ENCODE data around the gene SYPL1.

The SYPL1 gene

GRCh38 chr7:106121189-106121810, 9.2 kb upstream of the SYPL1 start:
- no peak for DNase-seq

- no peak for DNase-seq
Observed at GRCh38 chr7:106120500-106120899, 8.4 kb upstream of the SYPL1 start.

DNA sequence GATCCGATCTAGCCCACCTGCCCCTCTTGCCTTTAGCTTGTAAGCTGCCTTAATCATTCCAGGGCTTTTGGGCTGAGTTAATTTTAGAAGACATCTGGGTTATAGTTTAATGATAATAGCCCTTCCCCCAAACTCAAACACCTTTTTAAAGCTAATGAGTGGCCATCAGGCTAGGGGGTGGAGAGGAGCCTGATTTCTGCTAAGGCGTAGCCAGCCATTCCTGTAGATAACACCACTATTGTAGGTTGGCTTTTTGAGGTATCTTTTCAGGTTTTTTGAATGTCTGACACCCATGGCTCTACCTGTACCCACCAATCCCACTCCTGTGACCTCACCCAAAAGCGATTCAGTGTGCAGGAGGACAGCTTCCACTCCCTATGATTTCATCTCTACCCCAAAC, 7.6 kb upstream of the SYPL1 start:
- DNase-seq = no peak

DNA sequence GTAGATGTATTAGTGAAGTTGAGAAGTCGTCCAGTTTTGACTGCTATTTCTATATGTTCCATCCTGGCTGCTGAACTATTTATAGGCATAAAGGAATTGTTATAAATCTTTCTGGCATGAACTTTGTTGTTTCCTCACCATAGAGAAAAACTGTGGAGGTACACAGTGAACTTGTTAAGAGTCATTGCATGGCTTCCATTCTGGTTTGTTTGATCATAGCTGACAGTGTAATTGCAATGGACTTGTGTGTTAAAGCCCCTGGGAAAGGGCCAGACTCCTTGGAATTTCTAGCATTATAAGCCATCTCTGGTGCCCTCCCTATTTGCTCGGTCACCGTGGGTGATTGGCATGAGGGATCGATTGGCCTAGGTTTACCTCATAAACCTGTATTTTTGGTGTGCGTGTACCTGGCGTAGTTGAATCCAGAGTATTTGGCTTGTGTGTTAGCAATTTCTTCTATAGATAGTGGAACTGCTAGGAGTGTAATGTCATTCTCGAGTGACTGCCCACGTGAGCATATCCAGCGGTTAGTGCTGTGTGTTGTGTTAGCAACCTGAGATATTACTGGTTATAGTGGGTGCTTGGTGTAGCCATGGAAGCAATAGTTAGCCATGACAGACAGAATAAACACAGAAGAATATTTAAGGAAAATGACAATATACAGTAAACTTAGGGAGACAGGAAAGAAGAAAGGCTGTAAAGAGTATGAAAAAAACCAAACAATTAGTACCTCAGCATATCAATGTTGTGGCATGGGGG, 5.9 kb upstream of the SYPL1 start:
- no peak for DNase-seq

GRCh38 chr7:106116161-106116704, 4.1 kb upstream of the SYPL1 start:
- DNase-seq = no peak

DNA sequence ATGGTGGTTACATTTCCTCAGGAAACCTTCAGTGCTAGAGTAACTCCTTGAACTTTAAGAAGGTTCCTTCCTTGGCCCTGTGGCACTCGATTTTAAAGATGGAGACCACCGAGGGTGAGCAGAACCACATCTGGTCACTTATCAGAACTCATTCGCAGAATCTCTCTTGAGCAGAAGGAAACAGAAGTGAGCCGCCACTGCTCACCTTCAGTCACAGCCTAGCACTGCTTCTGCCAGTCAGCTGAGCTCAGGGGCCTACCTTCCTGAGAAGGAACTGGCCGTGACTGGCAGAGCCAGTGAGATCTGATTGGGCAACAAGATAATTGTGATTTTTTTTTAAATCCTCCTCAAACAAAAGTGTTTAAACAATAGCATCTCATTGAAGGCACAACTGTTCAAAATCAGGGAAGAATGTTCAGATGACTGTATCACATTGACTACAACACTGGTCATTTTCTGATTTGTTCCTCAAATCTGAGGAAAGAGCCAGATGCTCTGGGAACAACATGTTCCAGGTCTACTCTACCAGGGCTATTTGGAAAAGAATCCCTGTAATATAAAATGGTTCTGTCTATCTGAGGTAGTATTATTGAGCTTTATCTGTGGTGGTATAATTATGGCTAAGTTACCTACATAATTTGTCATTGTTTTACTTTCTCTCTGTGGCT, 2.7 kb upstream of the SYPL1 start:
- DNase-seq = no peak

DNA sequence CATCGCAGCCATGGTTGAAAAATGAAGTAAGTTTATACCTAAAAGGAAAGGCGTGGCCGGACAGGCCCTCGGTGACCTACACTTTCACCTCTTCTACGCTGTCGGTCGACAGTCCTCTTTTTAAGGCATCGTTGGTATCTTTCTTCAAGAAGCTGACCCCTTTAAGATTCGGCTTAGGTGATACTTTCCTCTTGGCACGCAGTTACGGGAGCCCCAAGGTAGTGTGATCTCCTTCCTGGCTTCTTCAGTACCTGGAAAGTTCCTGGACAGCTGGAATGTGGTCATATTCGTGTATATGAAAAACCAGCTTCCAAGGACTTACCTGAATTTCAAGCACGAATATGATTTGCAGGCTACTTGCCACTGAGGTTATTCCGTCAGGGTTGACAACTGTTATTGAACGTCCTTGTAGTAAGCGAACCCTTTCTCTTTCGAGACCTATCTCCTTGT, 885 bp upstream of the SYPL1 start:
- DNase-seq = no peak

DNA sequence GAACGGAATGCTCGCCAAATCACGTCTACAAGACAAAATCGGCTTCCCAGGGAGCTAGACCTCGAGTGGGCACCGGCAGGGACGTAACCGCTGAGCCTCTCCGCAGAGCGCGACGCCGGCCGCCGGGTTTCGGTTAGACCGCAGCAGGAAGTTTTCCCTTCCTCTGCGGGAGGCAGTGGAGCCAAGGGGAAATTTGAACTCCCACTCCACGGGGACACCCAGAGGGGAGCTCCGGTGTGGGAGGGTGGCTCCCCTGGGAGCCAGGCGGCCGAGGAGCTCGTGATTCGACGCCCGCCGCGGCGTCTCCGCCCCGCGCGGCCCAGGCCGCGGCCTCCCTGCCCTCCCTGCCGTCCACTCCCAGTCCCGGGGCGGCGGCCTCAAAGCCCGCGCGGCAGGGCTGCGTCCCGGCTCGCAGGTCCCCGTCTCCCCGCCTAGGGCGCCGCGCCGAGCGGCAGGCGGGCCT, 426 bp downstream of the SYPL1 start:
- peak; percentile 58 to 88 (median 78) for DNase-seq

GRCh38 chr7:106110885-106111654, 1.0 kb downstream of the SYPL1 start:
- DNase-seq = peak in 2 of 4 experiments; percentile 10 to 22

GRCh38 chr7:106110238-106110560, 1.9 kb downstream of the SYPL1 start:
- DNase-seq = peak in 1 of 4 experiments; percentile 18

- no peak for DNase-seq
Observed at GRCh38 chr7:106109521-106110237, 2.4 kb downstream of the SYPL1 start.

DNA sequence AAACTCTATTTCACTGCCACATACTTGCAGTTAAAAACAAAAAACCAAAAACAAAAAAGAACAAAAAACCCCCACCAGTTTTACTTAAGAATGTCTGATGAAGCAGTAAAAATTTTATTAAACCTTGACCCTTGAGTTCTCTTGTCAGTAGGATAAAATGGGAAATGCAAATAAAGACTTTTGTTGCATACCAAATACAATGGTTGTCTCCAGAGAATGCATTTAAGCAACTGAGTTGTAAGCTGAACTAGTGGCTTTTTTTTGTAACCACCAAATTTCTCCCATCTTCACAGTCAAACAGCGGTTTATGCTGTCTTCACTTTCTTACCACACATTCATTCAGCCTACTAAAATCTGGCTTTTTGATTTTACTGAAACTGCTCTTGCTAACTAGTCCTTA, 3.1 kb downstream of the SYPL1 start:
- DNase-seq = no peak

DNA sequence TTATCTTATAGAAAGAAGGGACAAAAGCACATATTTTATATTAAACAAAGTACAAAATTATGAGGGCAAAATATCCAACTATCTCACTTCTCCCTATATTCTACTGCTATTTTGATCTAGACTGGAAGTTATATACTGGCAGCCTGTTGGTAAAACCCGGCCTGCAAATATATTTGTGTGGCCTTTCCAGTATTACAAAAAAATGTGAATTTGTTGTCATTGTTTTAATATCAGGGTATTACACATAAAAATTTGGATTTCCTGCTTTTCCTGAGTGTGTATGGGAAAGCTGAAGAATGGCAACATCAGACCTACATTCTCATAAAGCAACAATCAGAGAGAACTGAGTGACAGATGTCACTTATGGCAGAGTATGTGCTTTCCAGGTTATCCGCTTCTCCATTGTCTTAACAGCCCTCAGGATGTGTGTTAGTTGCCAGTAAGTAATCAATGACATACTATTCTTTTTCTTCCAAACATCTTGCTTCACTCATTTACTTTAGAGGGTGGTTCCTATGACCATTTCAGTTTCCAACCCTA, 7.3 kb downstream of the SYPL1 start:
- no peak for DNase-seq

DNA sequence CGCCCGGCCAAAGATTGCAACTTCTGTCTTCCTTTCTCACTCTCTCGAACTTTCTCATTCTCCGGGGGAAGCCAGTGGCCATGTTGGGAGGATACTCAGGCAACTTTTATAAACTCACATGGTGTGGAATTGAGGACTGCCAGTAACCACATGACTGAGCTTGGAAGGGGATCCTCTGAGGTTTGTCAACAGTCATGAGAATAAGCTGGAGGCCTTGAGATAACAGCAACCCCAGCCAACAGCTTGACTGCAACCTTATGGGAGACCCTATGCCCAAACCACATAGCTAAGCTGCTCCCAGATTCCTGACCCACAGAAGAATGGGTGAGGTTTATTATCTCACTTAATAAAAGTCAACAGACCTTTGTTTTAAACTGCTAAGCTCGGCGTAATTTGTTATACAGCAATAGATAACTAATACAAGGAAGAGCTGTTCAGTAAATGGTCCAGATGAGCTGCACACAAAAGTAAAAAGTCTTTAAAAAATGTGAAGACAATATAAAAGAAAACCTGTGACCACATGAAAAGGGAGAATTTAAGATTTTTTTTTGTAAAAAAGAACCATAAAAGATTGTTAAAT, 9.6 kb downstream of the SYPL1 start:
- DNase-seq = no peak

GRCh38 chr7:106101726-106102125, 10.4 kb downstream of the SYPL1 start:
- DNase-seq = no peak

- no peak for DNase-seq
Observed at GRCh38 chr7:106100863-106101629, 11.1 kb downstream of the SYPL1 start.

DNA sequence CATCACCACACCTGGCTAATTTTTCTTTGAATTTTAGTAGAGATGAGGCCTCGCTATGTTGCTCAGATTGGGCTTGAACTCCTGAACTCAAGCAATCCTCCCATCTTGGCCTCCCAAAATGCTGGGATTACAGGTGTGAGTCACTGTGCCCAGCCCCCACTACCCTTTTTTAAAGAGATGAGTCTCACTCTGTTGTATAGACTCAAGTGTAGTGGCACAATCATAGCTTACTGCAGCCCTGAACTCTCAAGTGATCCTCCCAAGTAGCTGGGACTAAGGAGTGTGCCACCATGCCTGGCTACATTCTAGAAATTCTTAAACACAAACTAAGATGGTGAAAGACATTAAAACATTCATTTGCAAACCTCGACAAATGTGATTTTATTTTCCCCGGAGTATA, 12.6 kb downstream of the SYPL1 start:
- DNase-seq = no peak

DNA sequence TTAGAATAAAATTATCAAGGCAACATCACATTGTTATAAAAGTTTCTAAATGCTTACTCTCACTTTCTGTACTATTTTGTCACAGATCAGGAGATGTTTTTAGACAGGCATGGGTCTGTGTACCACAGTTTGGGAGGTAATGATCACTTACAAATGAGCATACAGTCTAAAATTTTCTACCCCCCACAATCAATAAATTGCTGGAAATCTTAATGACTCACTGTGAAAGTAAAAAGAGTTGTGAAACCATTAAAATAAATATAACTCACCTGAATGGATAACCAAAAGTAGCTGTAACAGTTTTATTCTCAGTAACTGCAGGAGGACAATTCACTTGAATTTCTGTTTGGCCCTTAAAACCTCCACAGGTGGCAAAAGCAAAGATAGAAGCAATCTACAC, 13.2 kb downstream of the SYPL1 start:
- no peak for DNase-seq

DNA sequence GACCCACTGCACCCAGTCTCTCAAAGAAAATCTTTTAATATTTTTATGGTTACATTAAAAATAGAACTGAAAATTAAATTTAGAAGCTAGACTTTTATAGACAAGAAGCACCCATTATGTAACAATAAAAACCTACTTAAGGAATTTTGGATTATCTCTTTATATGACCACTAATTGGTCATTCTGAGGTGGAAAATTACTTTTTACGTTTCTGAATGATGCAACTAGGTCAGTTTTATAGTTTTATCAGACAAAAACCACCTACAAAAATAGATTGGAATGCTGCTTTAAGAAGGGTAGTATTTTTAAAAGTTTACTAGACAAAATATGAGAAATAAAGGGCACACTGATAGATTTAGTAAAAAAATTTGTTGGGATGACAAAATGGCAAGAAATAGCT, 16.5 kb downstream of the SYPL1 start:
- no peak for DNase-seq

GRCh38 chr7:106094780-106095179, 17.3 kb downstream of the SYPL1 start:
- no peak for DNase-seq

DNA sequence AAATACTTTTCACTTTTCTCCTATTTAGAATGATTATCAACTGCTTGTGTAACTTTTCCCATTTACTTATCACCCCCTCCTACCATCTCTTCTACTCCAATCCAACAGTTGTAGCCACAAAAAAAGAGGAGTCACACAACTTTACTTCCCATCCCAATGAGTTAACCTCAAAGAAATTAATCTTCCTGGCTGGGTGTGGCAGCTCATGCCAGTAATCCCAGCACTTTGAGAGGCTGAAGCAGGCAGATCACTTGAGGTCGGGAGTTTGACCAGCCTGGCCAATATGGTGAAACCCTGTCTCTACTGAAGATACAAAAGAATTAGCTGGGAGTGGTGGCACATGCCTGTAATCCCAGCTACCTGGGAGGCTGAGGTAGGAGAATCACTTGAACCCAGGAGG, 19.9 kb downstream of the SYPL1 start:
- no peak for DNase-seq
